Mucosa of stomach (tissue), 1 donor: ENCODE results near the gene MACROD1.

ENCODE experiments used
- H3K27me3 ChIP-seq: one replicate; pipeline ENCODE4 v1.7.0; 2013; ENCODE audit warnings: mild to moderate bottlenecking, low read length; ENCODE audit not compliant: control insufficient read depth, insufficient read depth
- H3K36me3 ChIP-seq: one replicate; pipeline ENCODE4 v1.7.0; 2013; ENCODE audit warnings: low read length; ENCODE audit not compliant: control insufficient read depth, insufficient read depth
- H3K4me1 ChIP-seq: one replicate; pipeline ENCODE4 v1.7.0; 2013; ENCODE audit warnings: mild to moderate bottlenecking, low read length; ENCODE audit not compliant: control insufficient read depth, insufficient read depth
- H3K4me3 ChIP-seq: one replicate; pipeline ENCODE4 v1.7.0; 2013; ENCODE audit warnings: low read length
- H3K9ac ChIP-seq: one replicate; pipeline ENCODE4 v1.7.0; 2013; ENCODE audit warnings: mild to moderate bottlenecking, low read length, moderate library complexity
- H3K9me3 ChIP-seq: one replicate; pipeline ENCODE4 v1.7.0; 2013; ENCODE audit warnings: mild to moderate bottlenecking, low read length, moderate library complexity; ENCODE audit not compliant: control insufficient read depth
- donor health status: Pancreatic carcinoma.

Gene MACROD1

DNA sequence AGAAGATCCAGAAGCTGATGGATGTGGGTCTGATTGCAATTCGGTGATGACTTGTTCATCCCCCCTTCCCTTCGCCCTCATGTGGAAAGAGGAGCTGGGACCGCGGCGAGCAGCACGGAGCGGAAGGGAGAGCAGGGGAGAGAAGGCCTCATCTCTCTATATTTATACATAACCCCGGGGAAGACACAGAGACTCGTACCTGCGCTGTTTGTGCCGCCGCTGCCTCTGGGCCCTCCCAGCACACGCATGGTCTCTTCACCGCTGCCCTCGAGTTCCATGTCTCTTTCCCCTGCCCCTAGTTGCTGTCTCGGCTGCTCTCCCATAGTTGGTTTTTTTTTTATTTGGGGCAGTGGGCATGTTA is 38.1 kb upstream of the MACROD1 start:
- Histone ChIP-seq H3K27me3 (no peaks in the 10 kb centered on the region), H3K9me3 (no peaks in the 10 kb centered on the region), H3K4me3 (no peak overlapping the region), H3K9ac (no peak overlapping the region), H3K36me3 (peaks cover 19% of the 10 kb centered on the region), H3K4me1 (peaks cover 45% of the 10 kb centered on the region)

DNA sequence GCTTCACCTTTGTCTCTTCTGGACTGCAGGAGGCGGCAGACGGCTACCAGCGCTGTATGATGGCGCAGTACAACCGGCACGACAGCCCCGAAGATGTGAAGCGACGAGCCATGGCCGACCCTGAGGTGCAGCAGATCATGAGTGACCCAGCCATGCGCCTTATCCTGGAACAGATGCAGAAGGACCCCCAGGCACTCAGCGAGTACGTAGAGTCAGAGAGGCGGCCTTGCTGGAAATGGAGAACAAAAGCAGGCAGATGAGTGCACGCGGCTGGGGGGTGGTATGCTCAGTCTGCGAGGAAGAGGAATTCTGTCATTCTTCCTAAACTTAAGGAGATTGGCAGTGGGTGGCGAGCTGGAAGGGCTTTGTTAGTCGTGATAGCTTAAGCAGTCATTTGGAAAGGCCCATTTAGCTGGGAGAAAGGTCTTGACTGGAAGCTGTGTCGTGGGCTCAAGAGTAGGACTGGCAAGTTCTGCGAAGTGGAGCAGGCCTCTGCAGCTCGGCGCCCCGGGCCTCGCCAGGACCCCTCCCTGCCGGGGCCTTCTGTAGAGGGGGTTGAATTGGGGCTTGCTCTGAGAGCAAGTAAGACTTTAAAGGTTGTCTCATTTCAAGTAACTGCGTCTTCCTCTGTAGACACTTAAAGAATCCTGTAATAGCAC is 37.6 kb upstream of the MACROD1 start:
- Histone ChIP-seq H3K4me1 (peaks cover 43% of the 10 kb centered on the region), H3K36me3 (peaks cover 19% of the 10 kb centered on the region), H3K4me3 (no peak overlapping the region), H3K27me3 (no peaks in the 10 kb centered on the region), H3K9ac (no peak overlapping the region), H3K9me3 (no peaks in the 10 kb centered on the region)

DNA sequence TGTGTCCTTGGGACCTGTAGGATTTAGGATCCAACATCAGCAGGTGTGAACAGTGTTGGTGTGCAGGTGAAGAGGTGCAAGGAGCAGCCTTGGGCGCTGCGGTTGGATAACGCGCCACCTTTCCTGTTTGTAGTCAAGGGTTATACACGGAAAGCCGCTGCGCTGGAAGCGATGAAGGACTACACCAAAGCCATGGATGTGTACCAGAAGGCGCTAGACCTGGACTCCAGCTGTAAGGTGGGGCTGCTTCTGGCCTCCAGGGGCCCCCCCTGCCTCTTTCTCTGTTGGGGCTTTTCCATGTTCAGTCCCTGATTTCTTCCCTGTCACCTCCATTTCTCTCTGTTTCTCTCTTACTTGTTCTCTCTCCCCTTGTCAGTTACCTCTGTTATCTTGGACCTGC is 37.1 kb upstream of the MACROD1 start:
- H3K4me1 ChIP-seq, result peaks cover 37% of the 10 kb centered on the region
- no peak overlapping the region for H3K9ac ChIP-seq
- no peaks in the 10 kb centered on the region for H3K27me3 ChIP-seq
- H3K9me3 ChIP-seq, result no peaks in the 10 kb centered on the region
- H3K4me3 ChIP-seq, result no peak overlapping the region
- H3K36me3 ChIP-seq, result peaks cover 19% of the 10 kb centered on the region

DNA sequence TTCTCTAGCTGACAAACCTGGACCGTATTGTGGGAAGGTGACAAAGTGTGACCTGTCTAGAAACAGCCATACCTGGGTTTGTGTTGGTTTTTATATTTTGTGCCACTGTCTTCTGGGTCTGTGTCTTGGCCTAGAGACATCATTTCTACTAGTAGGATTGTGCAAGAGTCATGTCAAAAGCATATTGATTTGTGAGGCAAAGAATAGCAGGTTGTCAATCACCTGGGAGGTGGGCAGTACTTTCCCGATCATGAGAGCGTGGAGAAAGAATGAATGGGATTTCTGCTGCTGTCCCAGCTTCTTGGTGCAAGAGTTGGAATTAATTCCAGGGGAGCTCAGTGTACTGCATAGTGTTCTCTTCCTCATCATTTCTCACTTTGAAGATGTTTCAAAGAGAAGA is 35.6 kb upstream of the MACROD1 start:
- Histone ChIP-seq H3K36me3 (peaks cover 28% of the 10 kb centered on the region), H3K27me3 (no peaks in the 10 kb centered on the region), H3K9ac (no peak overlapping the region), H3K4me1 (peaks cover 23% of the 10 kb centered on the region), H3K9me3 (no peaks in the 10 kb centered on the region), H3K4me3 (no peak overlapping the region)

DNA sequence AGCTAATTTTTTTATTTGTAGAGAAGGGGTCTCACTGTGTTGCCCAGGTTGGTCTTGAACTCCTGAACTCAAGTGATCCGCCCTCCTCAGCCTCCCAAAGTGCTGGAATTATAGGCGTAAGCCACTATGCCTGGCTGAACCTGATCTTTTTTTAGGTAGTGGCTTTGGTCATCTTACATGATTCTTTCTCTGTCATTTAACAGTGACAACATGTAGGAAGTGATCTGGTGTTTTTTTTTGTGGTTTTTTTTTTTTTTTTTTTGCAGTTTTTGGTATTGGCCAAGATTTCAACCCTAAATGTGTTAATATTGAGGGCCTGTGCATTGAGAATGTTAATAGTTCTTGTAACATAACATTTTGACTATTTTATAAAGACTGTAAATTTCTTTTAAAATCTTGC is 32.6 kb upstream of the MACROD1 start:
- H3K36me3 ChIP-seq, result peaks cover 29% of the 10 kb centered on the region
- H3K4me1 ChIP-seq, result no peaks in the 10 kb centered on the region
- no peak overlapping the region for H3K9ac ChIP-seq
- H3K9me3 ChIP-seq, result no peaks in the 10 kb centered on the region
- no peaks in the 10 kb centered on the region for H3K27me3 ChIP-seq
- no peak overlapping the region for H3K4me3 ChIP-seq

DNA sequence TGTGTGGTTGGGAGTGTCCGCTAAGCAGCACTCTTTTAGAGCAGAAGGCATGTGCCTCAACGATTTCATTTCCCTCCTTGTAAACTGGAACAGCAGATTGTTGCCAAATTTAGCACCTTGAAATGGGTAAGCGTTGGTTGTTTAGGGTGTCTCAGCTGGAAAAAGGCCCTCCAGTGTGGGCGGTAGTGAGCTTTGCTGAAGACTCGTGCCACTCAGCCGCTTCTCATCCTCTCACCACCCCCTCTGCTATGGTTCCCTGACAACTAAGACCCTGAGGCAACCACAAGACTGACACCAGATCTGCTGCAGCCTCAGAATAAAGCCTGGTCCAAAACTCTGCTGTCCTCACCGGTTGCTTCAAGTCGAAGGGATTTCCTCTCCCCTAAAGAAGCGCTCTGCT is 30.7 kb upstream of the MACROD1 start:
- Histone ChIP-seq H3K4me3 (no peak overlapping the region), H3K36me3 (peaks cover 28% of the 10 kb centered on the region), H3K4me1 (no peaks in the 10 kb centered on the region), H3K9me3 (no peaks in the 10 kb centered on the region), H3K27me3 (no peaks in the 10 kb centered on the region), H3K9ac (no peak overlapping the region)

DNA sequence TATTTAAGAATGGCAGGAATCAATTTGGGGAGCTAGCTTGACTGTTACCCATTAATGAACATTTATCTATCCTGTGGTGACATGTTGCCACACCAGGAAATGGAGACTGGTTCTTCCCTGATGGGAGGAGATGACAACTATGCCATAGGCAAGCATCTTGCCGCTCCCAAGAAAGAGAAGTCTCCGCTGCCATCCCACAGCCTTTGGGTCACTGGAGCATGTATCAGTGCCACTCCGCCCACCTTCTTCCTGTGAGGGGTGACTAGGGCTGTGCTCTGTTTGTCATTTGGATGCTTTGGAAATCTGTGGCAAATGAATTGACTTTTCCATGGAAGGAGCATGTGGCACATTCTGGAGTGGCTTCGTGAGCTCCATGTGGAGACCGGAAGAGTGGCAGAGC is 26.5 kb upstream of the MACROD1 start:
- Histone ChIP-seq H3K9ac (no peak overlapping the region), H3K9me3 (no peaks in the 10 kb centered on the region), H3K4me1 (peaks cover 7% of the 10 kb centered on the region), H3K4me3 (no peak overlapping the region), H3K36me3 (peaks cover 18% of the 10 kb centered on the region), H3K27me3 (no peaks in the 10 kb centered on the region)

DNA sequence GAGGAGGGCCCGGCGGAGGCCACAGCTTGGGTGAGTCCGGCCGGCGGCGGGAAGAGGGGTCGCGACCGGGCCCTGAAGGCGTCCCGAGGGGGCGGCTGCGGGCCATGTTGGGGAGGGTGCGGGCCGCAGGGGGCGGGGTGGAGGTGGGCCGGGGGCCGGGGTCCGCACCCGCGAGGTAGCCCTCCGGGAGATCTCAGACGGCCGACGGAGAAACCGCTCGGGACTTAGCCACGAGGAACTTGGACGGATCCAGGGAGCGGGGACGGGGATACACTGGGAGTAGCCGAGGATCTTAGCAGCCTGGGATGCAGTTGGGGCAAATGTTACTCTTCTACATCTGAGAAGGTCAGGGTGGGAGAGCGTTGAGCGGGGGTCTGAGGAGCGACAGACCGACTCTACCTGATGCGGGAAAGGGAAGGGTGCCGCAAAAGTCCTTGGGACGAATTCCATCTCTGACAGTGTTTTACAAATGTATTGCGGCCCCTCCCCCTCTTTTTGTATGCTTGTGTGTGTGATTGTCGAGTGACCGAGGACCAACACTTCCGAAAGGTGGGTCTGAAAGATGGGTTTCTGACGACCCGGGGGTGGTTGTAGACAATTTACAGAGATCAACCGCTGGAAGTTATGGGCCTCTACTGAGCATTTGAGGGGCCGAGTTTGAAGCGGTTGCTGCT is 20.7 kb upstream of the MACROD1 start:
- Histone ChIP-seq H3K9ac (no peak overlapping the region), H3K4me1 (peaks cover 26% of the 10 kb centered on the region), H3K36me3 (no peaks in the 10 kb centered on the region)

DNA sequence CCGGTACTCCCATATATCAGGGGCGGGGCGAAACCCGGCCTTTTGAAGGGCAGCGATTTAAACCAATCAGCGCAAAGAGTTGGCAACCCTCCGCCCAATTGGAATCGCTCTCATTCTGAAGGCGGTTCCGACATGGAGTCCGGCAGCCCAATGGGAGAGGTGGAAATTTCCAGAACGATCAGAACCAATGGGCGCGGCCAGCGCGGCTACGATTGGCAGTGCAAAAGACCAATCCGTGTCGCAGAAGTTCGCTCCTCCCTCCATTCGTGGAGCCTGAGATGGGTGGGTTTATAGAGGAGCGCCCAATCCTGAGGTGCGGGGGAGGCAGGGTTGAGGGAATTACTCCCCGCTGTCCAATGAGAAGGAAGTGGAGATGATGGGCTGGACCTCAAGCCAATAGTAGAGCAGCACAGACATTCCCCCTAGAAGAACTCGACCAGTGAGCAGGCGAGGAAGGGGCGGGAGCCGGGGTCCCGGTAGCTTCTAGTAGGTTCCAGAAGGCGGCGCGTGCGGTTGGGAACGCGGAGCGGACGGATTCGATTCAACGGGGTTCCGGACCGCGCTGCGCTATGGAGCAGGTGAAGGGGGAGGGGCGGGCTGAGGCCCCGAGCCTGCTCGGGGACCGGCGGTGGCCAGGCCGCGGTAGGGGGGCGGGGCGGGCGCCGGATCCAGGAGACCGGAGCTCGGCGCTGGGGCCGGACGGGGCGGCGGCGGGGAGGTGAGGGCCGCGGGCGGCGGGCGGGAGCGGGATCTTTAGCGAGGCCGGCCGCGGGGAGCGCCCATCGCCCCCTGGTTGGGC is 20.0 kb upstream of the MACROD1 start, which contains the start of gene STIP1:
Gene STIP1, plus strand, starts transcription at position 479 of the 799 bp plus-strand sequence. Its CDS starts 91 bp downstream, at position 570.
- Histone ChIP-seq H3K27me3 (no peaks in the 10 kb centered on the region), H3K36me3 (no peaks in the 10 kb centered on the region), H3K4me1 (peaks cover 33% of the 10 kb centered on the region), H3K9me3 (no peaks in the 10 kb centered on the region), H3K9ac (peak within 1 kb of the TSS; percentile 83), H3K4me3 (peak within 1 kb of the TSS; percentile 83)

More for the DNA sequence above, 20.7 kb upstream of the MACROD1 start:
- no peaks in the 10 kb centered on the region for H3K27me3 ChIP-seq
- no peak overlapping the region for H3K4me3 ChIP-seq
- H3K9me3 ChIP-seq, result no peaks in the 10 kb centered on the region

DNA sequence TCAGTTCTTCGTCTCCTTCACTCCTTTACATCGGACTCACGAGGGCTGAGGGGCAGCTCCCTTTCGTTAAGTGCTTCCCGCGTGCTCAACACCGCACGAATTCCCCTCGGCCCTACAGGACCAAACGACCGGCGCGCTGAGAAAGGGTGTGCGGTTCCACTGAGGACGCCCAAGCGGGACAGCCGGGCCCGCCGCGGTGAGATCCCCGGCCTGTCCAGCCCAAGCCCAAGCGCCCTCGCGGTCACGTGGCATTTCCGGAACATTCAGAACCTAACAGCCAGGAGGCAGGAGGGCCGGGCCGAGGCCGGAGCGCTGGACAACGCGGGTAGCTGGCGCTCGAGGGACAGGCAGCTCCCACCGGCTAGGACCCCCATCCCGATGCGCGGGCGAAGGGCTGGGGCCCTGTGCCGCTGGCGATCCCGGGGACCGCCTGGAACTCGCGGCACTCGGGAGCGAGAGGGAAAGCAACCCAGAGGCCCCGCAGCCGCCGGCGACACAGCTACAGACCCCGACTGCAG is 19.3 kb upstream of the MACROD1 start:
- Histone ChIP-seq H3K4me3 (peak overlapping the region; percentile 83), H3K4me1 (peaks cover 38% of the 10 kb centered on the region), H3K9ac (peak overlapping the region; percentile 83), H3K36me3 (no peaks in the 10 kb centered on the region), H3K9me3 (no peaks in the 10 kb centered on the region), H3K27me3 (no peaks in the 10 kb centered on the region)

DNA sequence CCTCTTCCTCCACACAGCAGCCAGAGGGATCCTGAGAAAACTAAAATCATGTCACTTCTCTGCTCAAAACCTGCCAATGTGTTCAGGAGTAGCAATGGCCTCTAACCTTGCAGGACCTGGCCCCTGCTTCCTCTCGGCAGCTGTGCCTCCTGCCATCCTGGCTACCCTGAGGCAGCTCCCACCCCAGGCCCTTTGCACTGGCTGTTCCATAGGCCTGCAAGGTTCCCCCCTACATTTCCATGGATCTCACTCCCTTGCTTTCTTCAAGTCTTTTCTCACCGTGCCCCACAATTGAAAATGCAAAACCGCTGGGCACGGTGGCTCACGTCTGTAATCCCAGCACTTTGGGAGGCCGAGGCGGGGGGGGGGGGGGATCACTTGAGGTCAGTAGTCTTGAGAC is 18.0 kb upstream of the MACROD1 start:
- Histone ChIP-seq H3K4me1 (peaks cover 38% of the 10 kb centered on the region), H3K9me3 (no peaks in the 10 kb centered on the region), H3K27me3 (no peaks in the 10 kb centered on the region), H3K9ac (no peak overlapping the region), H3K36me3 (no peaks in the 10 kb centered on the region), H3K4me3 (no peak overlapping the region)
